HEK293 (cell line): ENCODE data around the gene KRT73.

Experiments
- YY1 ChIP-seq: fragments of 450-650 bp; formaldehyde crosslinking; IDR thresholded peaks from 2 replicates; pipeline ENCODE4 v1.5.1; 2018; ENCODE audit warnings: missing biosample characterization, missing genetic modification characterization
- ZBTB17 ChIP-seq: fragments of 450-650 bp; formaldehyde crosslinking; IDR thresholded peaks from 2 replicates; pipeline ENCODE4 v1.5.1; 2016; ENCODE audit warnings: missing biosample characterization, missing genetic modification characterization
- ZNF112 ChIP-seq: fragments of 450-650 bp; formaldehyde crosslinking; IDR thresholded peaks from 2 replicates; pipeline ENCODE4 v1.5.0; 2017; ENCODE audit warnings: missing biosample characterization, missing genetic modification characterization
- ZNF221 ChIP-seq: fragments of 450-650 bp; formaldehyde crosslinking; IDR thresholded peaks from 2 replicates; pipeline ENCODE4 v1.5.1; 2017; ENCODE audit warnings: missing biosample characterization, missing genetic modification characterization, borderline replicate concordance
- ZNF274 ChIP-seq, 2 experiments: fragments of 200-500 bp in 1 of 2; fragments of 450-650 bp in 1 of 2; sonication (Bioruptor generic) in 1 of 2; formaldehyde crosslinking in 1 of 2; IDR thresholded peaks; 2 replicates each; pipeline versions ENCODE4 v1.5.1 to v1.6.1; 2014 to 2016; ENCODE audit warnings: borderline replicate concordance in 1 of 2, inconsistent platforms in 1 of 2, low read length in 1 of 2, missing biosample characterization in 1 of 2, missing genetic modification characterization in 1 of 2
- ZNF664 ChIP-seq: fragments of 450-650 bp; formaldehyde crosslinking; IDR thresholded peaks from 2 replicates; pipeline ENCODE4 v1.5.1; 2016; ENCODE audit warnings: missing biosample characterization, missing genetic modification characterization
- ZNF776 ChIP-seq: fragments of 450-650 bp; formaldehyde crosslinking; IDR thresholded peaks from 2 replicates; pipeline ENCODE4 v1.5.0; 2017; ENCODE audit warnings: missing biosample characterization, missing genetic modification characterization, borderline replicate concordance
- TF ChIP-seq, protein P1 (sequence below): fragments of 450-650 bp; formaldehyde crosslinking; conservative IDR thresholded peaks from 2 replicates; pipeline ENCODE4 v1.5.1; 2016; ENCODE audit warnings: low read depth, missing biosample characterization, missing genetic modification characterization
- TF ChIP-seq, protein P2 (sequence below): fragments of 450-650 bp; formaldehyde crosslinking; IDR thresholded peaks from 2 replicates; pipeline ENCODE4 v1.5.1; 2016; ENCODE audit warnings: missing biosample characterization, missing genetic modification characterization

DNA sequence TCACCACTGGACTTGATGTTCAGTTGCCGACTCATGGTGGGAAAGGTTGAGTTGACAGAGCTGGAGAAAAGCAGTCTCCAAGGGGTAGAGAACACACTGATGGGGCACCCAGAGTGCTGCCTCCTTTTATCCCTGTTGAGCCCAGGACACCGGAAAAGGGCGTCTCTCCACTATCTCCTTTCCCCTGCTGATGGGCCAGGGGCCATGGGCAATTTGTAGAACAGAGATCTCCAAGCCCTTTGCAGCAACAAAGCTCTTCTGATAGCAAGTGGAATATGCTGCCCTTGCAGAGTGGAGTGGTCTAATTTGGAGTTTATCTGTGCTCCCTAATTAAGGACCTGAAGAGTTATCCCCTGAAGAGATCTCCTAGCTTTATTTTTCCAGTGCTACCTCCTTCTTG lies 44.6 kb downstream of the KRT73 start, which contains the start of gene KRT74:
- no peak for TF ChIP-seq ZBTB17 (tag by site-specific recombination)
- TF ChIP-seq, protein P1, sequence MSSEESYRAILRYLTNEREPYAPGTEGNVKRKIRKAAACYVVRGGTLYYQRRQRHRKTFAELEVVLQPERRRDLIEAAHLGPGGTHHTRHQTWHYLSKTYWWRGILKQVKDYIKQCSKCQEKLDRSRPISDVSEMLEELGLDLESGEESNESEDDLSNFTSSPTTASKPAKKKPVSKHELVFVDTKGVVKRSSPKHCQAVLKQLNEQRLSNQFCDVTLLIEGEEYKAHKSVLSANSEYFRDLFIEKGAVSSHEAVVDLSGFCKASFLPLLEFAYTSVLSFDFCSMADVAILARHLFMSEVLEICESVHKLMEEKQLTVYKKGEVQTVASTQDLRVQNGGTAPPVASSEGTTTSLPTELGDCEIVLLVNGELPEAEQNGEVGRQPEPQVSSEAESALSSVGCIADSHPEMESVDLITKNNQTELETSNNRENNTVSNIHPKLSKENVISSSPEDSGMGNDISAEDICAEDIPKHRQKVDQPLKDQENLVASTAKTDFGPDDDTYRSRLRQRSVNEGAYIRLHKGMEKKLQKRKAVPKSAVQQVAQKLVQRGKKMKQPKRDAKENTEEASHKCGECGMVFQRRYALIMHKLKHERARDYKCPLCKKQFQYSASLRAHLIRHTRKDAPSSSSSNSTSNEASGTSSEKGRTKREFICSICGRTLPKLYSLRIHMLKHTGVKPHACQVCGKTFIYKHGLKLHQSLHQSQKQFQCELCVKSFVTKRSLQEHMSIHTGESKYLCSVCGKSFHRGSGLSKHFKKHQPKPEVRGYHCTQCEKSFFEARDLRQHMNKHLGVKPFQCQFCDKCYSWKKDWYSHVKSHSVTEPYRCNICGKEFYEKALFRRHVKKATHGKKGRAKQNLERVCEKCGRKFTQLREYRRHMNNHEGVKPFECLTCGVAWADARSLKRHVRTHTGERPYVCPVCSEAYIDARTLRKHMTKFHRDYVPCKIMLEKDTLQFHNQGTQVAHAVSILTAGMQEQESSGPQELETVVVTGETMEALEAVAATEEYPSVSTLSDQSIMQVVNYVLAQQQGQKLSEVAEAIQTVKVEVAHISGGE (tag by site-specific recombination), result no peak
- TF ChIP-seq ZNF776, result no peak
- no peak for TF ChIP-seq ZNF274 (IDR thresholded peaks at IDR 0.05; ENCODE audit: low read length)
- no peak for TF ChIP-seq ZNF274 (tag by site-specific recombination; IDR thresholded peaks at IDR 0.05; ENCODE audit: borderline replicate concordance)
- TF ChIP-seq ZNF664 (tag by site-specific recombination), result no peak
- TF ChIP-seq, protein P2, sequence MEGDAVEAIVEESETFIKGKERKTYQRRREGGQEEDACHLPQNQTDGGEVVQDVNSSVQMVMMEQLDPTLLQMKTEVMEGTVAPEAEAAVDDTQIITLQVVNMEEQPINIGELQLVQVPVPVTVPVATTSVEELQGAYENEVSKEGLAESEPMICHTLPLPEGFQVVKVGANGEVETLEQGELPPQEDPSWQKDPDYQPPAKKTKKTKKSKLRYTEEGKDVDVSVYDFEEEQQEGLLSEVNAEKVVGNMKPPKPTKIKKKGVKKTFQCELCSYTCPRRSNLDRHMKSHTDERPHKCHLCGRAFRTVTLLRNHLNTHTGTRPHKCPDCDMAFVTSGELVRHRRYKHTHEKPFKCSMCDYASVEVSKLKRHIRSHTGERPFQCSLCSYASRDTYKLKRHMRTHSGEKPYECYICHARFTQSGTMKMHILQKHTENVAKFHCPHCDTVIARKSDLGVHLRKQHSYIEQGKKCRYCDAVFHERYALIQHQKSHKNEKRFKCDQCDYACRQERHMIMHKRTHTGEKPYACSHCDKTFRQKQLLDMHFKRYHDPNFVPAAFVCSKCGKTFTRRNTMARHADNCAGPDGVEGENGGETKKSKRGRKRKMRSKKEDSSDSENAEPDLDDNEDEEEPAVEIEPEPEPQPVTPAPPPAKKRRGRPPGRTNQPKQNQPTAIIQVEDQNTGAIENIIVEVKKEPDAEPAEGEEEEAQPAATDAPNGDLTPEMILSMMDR, result no peak
- no peak for TF ChIP-seq YY1 (tag by site-specific recombination)
- TF ChIP-seq ZNF112 (tag by site-specific recombination), result no peak
- no peak for TF ChIP-seq ZNF221 (tag by site-specific recombination)
